ENCODE results near the gene RAB40C.

RAB40C gene

GRCh38 chr16:575354-576196 lies 14.3 kb upstream of the RAB40C start:
- no peak for DNase-seq

GRCh38 chr16:576197-576822 lies 13.6 kb upstream of the RAB40C start:
- DNase-seq: no peak

GRCh38 chr16:576823-577201 lies 13.1 kb upstream of the RAB40C start:
- DNase-seq: no peak

DNA sequence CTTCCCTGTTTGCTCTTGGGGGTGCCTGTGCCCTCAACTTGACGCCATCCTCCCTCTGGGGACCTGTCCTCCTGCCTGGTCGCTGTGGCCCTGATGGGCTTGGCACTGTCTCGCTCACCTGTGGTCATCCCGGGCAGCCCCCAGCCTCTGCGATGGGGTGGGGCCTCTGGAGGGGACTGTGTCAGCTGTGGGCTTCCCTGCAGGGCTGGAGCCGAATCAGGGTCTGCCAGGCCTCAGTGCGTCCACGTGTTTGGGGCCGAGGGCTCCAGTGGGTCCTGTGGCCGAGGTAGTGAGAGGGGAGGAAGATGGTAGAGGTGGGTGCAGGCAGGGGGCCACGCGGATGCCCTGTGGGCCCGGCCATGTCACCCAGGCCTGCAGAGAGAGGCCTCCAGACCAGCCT lies 12.1 kb upstream of the RAB40C start:
- no peak for DNase-seq

DNA sequence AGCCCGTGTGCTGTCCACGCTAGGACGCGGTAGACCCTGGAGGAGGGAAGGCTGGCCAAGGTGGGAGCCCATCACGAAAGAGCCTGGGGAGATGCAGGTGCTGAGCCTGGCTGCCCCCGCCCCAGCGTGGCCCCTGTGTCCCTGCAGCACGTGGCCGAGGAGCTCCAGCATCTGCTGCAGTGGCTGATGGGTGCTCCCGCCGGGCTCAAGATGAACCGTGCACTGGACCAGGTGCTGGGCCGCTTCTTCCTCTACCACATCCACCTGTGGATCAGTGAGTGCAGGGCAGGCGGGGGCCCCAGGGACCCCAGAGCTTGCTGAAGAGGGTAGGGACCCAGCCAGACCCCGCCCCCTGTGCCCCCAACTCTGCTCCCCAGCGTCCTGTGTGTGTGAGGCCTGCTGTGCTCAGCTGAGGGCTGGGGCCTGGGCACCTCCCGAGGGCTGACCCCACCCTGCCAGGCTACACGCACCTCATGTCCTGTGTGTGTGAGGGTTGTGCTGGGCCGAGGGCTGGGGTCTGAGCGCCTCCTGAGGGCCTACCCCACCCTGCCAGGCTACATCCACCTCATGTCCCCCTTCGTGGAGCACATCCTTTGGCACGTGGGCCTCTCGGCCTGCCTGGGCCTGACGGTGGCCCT lies 11.5 kb upstream of the RAB40C start:
- no peak for DNase-seq

DNA sequence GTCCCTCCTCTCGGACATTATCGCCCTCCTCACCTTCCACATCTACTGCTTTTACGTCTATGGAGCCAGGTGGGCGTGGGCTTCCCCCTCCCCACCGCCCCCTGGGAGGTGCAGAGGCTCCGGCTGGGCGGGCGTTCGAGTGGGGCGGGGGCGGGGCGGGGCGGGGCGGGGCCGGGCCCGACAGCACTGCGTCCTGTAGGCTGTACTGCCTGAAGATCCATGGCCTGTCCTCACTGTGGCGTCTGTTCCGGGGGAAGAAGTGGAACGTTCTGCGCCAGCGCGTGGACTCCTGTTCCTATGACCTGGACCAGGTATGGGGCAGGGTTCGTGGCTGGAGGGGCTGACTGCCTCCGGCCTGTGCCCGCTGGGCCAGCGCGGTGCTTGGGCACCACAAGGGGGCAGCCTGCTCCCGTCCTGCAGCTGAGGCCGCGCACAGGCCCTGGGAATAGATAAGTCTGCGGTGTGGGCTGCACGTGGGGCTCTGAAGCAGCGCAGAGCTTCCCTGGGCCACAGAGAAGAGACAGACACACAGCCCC lies 10.9 kb upstream of the RAB40C start:
- DNase-seq: peak; percentile 58

- DNase-seq: no peak
These were observed 9.5 kb upstream of the RAB40C start for GRCh38 chr16:580141-580945.

DNA sequence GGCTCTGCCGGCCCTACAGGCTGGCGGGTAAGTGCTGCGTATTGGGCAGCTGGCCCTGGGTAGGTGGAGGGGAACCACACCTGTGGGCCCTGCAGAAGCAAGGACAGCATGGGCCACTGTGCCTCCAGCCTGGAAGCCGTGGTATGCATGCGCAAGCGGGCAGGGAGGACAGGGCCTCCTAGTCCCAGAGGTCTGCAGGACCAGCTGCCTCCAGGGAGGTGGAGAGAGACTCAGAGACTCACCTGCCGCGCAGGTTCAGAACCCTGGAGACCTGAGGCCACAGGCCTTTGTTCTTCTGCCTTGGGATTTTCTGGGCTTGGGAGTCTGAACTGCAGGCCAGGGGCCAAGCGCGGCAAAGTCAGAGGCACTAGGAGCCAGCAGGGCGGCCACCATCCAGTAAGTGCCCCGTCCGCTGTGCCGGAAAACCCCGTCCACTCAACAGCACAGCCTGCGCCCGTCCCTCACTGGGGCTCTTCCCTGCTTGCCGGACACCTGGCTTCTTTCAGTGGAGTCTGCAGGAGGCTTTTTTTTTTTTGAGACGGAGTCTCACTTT lies 8.8 kb upstream of the RAB40C start:
- DNase-seq: no peak

DNA sequence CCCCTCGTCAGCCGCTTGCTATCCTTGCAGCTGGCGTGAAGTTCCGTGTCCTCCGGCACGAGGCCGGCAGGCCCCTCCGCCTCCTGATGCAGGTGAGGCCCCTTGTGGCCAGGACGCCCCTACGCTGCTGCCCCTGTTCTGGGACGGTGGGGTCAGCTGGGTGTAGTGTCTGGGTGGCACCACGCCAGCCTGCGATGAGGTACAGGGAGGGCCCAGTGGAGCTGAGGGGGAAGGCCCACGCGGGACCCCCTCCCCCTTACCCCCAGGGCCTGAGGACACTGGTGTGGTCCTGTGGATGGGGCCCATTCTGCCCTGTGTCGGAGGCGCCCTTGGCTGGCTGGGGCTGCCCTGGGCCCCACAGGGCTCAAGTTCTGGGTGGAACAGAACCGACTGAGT lies 7.7 kb upstream of the RAB40C start:
- DNase-seq: no peak

DNA sequence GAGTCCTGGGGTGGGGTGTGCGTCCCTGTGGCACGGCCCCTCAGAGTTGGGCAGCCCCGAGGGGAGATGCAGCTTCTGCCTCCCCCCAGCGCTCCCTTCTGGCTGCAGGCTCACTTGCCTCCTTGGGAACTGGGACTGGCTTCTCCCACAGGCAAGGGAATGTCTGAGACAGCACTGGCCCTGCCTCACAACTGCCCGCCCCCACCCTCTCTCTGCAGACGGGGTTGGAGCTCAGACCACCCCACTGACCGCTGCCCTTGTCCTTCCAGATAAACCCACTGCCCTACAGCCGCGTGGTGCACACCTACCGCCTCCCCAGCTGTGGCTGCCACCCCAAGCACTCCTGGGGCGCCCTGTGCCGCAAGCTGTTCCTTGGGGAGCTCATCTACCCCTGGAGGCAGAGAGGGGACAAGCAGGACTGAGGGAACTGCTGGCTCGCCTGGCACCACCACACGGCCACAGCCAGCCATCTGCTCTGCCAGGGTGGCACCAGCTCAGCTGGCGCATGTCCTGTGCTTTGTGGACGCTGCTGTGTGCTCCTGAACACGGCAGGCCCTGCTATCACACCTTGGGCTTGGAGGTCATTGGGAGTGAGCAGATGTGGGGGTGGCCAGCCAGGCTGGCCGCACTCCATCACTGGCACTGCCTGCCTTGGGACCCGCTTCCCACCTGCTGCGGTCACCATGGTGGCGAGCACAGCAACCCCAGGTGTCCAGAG lies 7.1 kb upstream of the RAB40C start:
- DNase-seq: no peak

GRCh38 chr16:583470-583814 lies 6.4 kb upstream of the RAB40C start:
- no peak for DNase-seq

DNA sequence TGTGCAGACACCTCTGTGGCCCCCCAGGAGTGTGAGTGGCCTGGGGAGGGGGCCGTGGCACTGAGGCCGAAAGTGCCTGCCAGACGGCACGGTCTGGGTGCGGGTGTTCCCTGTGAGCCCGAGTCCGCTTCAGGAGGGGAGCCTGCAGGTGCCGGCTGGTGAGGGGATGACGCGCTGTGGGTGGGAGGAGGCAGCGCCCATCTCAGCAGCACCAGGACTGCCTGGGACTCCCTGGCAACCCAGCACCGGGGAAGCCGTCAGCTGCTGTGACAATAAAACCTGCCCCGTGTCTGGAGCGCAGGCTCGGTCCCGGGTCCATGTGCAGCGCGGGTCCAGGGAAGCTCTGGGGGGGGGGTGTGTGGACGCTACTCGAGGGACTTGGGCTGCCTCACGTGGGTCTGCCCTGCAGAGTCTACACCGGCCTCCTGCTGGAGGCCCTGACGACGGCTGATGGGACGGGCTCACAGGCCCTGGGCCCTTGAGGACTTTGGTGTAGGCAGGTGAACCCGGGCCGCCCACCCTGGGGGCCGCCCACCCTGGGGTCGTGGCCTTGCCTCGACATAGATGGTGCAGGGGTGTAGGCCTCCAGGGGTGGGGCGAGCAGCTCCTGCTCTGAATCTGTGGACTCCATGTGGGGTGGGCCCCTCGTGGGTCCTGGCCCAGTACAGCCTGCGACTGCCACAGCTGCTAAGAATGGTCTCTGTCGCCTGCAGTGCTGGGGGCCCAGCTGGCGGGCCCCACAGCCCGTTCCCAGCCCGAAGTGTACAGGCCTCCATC lies 5.9 kb upstream of the RAB40C start:
- DNase-seq: no peak

- DNase-seq: no peak
These were observed 4.5 kb upstream of the RAB40C start for GRCh38 chr16:585351-585750.

- DNase-seq: no peak
These were observed 3.7 kb upstream of the RAB40C start for GRCh38 chr16:586047-586644.

DNA sequence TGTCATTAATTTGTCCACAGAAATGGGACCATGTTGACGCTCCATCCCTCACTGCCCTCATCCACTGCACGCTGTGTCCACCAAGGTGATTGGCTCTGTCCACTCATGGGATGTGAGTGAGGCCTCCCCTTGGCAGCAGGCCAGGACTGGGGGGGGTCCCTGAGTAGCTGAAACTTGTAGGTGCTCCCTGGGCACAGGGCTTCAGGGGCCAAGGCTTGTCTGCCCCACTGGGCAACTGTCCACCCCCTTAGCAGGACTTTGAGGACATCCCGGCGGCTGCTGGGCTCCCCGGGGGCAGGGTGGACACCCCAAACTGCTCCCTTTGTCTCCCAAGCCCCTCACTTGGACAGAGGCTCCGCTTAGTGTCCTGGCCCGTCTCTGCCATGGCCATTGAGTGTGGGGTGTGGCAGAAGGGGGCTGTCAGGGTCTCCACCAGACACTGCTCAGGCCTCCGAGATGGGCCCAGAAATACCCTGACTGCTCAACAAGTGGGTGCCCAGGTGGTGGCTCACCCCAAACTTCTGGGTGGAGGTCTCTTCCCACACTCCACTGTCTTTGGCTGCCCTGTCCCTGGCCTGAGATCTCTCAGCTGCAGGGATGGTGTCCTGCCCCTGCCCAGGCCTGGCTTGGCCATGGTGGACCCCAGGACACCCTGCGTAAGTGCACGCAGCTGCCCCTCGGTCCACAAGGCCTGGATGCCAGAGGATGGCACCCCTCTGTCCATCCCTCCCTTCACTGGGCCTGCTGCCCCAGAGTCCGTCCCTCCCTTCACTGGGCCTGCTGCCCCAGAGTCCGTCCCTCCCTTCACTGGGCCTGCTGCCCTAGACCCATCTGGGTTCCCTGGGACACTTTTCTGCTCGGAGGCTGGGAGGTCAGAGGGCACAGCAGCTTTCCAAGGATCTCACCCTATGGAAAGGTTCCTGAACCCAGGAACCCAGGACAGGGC lies 2.9 kb upstream of the RAB40C start:
- no peak for DNase-seq

DNA sequence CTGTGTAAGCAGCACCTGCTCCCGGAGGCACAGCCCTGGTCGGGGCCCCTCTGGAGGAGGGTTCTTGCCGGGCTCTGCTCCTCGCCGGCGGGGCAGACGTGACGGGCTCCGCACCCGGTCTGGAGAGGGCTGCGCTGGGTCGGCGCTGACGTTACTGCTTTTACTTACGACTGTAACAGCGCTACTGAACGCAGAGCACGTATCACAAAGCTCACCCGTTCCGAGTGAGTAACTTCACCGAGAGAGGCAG lies 1.3 kb upstream of the RAB40C start:
- peak; percentile 61 for DNase-seq

GRCh38 chr16:588889-589657 lies 793 bp upstream of the RAB40C start:
- DNase-seq: peak; percentile 97

DNA sequence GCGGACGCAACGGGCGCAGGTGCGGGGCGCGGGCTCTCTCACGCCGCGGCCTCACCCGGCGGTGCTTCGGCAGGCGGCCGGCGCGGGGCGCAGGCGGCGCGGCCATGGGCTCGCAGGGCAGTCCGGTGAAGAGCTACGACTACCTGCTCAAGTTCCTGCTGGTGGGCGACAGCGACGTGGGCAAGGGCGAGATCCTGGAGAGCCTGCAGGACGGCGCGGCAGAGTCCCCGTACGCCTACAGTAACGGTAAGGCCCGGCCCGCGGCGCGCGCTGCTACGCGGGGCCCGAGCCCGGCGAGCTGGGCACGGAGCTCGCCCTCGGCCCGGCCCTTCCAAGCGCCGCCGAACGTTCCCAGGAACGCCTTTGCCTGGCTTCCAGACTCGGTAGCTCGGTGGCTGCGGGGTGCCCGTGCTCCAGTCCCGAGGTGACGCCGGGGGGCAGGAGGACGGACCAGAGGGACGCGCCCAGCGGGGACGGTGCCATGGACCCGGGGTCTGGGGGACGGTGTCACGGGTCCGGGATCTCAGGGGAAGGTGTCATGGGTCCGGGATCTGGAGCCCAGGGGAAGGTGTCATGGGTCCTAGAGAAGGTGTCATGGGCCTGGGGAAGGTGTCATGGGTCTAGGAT lies 435 bp downstream of the RAB40C start:
- no peak for DNase-seq

DNA sequence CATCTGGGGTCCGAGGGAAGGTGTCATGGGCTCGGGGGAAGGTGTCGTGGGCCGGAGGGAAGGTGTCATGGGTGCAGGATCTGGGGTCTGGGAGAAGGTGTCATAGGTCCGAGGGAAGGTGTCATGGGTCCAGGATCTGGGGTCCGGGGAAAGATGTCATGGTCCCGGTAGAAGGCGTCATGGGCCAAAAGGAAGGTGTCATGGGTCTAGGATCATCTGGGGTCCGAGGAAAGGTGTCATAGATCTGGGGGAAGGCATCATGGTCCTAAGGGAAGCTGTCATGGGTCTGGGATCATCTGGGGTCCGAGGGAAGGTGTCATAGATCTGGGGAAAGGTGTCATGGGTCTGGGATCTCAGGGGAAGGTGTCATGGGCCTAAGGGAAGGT lies 942 bp downstream of the RAB40C start:
- no peak for DNase-seq
